ENCODE results near the gene PUS7.

DNA sequence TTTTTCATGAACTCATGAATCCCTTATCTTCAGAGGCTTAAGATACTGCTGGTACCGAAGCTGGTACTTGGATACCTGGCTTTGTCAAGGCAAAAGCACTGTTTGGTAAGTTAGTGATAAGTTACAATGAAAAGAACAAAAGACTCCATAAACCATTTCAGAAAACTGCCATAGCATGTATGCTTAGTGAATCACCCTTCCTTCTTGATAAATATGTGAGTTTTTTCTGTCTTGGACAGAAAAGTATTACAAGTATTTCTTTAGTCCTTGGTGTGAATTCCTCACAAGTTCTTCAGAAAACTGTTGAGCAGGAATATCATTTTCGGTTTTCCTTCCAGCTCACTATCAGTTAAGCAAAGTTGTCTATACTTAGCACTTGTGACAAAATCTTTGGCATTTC lies 25.6 kb downstream of the PUS7 start:
- no peak for TF ChIP-seq EZH2 (IDR thresholded peaks at IDR 0.05; ENCODE audit: insufficient read depth, poor library complexity, severe bottlenecking)
- TF ChIP-seq EZH2phosphoT487 (IDR thresholded peaks at IDR 0.05; ENCODE audit: insufficient read depth, low read depth), result no peak
